NB4 (cell line): ENCODE results near the gene VSIG1.

Experiments
- DNase-seq: peaks from one replicate; pipeline ENCODE4 v3.0.0; 2010; ENCODE audit warnings: low read depth
- H3K4me3 ChIP-seq: one replicate; pipeline ENCODE4 v1.5.1; 2011; ENCODE audit warnings: mild to moderate bottlenecking, low read depth, low read length, moderate library complexity
- CTCF ChIP-seq: IDR thresholded peaks from one replicate; pipeline ENCODE4 v1.5.1; 2012; ENCODE audit warnings: low read depth, low read length
- MAX ChIP-seq: IDR thresholded peaks from 2 replicates; pipeline ENCODE4 v1.6.1; 2011; ENCODE audit warnings: low read depth, low read length
- MYC ChIP-seq: IDR thresholded peaks from 2 replicates; pipeline ENCODE4 v1.6.1; 2011; ENCODE audit warnings: low read depth, low read length
- POLR2A ChIP-seq: IDR thresholded peaks from 2 replicates; pipeline ENCODE4 v1.6.1; 2011; ENCODE audit warnings: mild to moderate bottlenecking; ENCODE audit not compliant: insufficient read length; ENCODE audit errors: extremely low read depth

VSIG1 gene

GRCh38 chrX:108114541-108114940, 69.7 kb downstream of the VSIG1 start:
- no peak for TF ChIP-seq MYC
- no peak for TF ChIP-seq POLR2A
- no peak for TF ChIP-seq MAX
- no peak overlapping the region for H3K4me3 ChIP-seq
- no peak for DNase-seq

GRCh38 chrX:108117988-108118387, 73.1 kb downstream of the VSIG1 start:
- no peak for DNase-seq
- TF ChIP-seq MYC (no peak), POLR2A (no peak)
- no peak overlapping the region for H3K4me3 ChIP-seq

GRCh38 chrX:108121291-108121690, 76.4 kb downstream of the VSIG1 start:
- TF ChIP-seq CTCF, result no peak
- DNase-seq, result no peak
- H3K4me3 ChIP-seq, result no peak overlapping the region

GRCh38 chrX:108122748-108123147, 77.9 kb downstream of the VSIG1 start:
- DNase-seq, result no peak

GRCh38 chrX:108123591-108124366, 78.9 kb downstream of the VSIG1 start:
- no peak for DNase-seq
- no peak overlapping the region for H3K4me3 ChIP-seq
- TF ChIP-seq MYC (no peak), POLR2A (no peak), CTCF (no peak), MAX (no peak)

More at GRCh38 chrX:108122748-108123147, 77.9 kb downstream of the VSIG1 start:
- TF ChIP-seq CTCF (no peak), POLR2A (no peak), MYC (no peak), MAX (no peak)
- H3K4me3 ChIP-seq, result no peak overlapping the region

GRCh38 chrX:108126661-108127060, 81.8 kb downstream of the VSIG1 start:
- no peak for DNase-seq
- H3K4me3 ChIP-seq, result no peak overlapping the region
- no peak for TF ChIP-seq MAX
- no peak for TF ChIP-seq CTCF
- TF ChIP-seq MYC, result no peak
- no peak for TF ChIP-seq POLR2A

- no peak for DNase-seq
- no peak for TF ChIP-seq MAX
- no peak for TF ChIP-seq MYC
- no peak for TF ChIP-seq POLR2A
- TF ChIP-seq CTCF, result no peak
- H3K4me3 ChIP-seq, result no peak overlapping the region
These were observed 82.3 kb downstream of the VSIG1 start for GRCh38 chrX:108127152-108127551.
